Erythroblast (primary cell): ENCODE data around the gene MED27.

Source experiments
- GATA1 ChIP-seq: IDR thresholded peaks from 2 replicates; pipeline ENCODE4 v1.6.1; 2011; ENCODE audit warnings: low read depth, mild to moderate bottlenecking, control low read depth, low read length, moderate library complexity
- POLR2A ChIP-seq: IDR thresholded peaks from 2 replicates; pipeline ENCODE4 v1.6.1; 2011; ENCODE audit warnings: mild to moderate bottlenecking, low read length

DNA sequence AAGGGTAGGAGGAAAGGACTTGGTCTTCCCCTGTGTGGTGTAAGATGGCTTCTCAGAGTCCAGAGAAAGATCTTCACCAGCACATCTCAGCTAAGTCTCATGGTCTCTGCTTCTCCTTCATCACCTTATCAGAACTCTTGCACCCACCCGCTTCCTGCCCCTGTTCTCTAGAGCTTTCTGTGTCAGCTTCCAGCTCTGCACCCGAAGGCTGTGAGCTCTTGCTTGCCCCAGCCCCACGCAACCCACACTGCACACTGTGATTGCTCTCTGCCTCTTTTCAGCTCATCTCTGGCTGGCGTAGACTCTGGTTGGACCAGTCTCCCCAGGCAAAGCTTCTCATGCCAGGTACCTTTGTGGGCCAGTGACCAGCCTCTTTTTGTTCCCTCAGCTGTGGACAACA lies 246.6 kb downstream of the MED27 start:
- TF ChIP-seq POLR2A (no peak), GATA1 (no peak)
